LNCAP (cell line): ENCODE data around the gene ANKRD13C.

ENCODE experiments used
- TF ChIP-seq, protein P1 (sequence below): fragments of 450-650 bp; IDR thresholded peaks from 2 replicates; pipeline ENCODE4 v1.5.1; 2017; ENCODE audit warnings: mild to moderate bottlenecking

Gene ANKRD13C

GRCh38 chr1:70319750-70320149 is 34.8 kb downstream of the ANKRD13C start:
- TF ChIP-seq, protein P1, sequence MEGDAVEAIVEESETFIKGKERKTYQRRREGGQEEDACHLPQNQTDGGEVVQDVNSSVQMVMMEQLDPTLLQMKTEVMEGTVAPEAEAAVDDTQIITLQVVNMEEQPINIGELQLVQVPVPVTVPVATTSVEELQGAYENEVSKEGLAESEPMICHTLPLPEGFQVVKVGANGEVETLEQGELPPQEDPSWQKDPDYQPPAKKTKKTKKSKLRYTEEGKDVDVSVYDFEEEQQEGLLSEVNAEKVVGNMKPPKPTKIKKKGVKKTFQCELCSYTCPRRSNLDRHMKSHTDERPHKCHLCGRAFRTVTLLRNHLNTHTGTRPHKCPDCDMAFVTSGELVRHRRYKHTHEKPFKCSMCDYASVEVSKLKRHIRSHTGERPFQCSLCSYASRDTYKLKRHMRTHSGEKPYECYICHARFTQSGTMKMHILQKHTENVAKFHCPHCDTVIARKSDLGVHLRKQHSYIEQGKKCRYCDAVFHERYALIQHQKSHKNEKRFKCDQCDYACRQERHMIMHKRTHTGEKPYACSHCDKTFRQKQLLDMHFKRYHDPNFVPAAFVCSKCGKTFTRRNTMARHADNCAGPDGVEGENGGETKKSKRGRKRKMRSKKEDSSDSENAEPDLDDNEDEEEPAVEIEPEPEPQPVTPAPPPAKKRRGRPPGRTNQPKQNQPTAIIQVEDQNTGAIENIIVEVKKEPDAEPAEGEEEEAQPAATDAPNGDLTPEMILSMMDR = no peak

GRCh38 chr1:70318191-70318590 is 36.3 kb downstream of the ANKRD13C start:
- TF ChIP-seq, protein P1 = no peak

GRCh38 chr1:70317087-70317486 is 37.4 kb downstream of the ANKRD13C start:
- TF ChIP-seq, protein P1 = no peak

GRCh38 chr1:70315782-70316181 is 38.7 kb downstream of the ANKRD13C start:
- TF ChIP-seq, protein P1 = no peak

DNA sequence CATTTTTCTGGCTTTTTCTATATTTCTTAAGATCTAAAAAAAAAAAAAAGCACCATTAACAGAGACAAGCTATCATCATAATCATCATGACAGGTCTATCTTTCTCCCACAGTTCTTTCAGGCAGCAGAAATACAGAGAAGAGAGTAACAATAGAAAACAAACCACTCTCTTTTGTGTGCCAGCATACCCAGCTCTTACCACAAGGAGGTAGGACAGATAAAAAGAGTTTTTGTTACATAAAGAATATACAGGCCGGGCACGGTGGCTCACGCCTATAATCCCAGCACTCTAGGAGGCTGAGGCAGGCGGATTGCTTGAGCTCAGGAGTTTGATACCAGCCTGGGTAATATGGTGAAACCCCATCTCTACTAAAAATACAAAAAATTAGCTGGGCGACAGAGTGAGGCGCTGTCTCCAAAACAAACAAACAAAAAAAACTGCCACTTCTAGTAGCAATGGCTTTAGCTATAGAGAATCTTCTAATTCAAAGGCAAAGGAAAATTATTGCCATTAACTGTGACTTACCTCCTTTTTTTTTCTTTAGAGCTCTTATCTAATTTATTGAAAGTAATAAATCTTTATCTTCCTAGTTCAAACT is 39.7 kb downstream of the ANKRD13C start:
- TF ChIP-seq, protein P1 = no peak; the same call in 1 of the 2 replicates

DNA sequence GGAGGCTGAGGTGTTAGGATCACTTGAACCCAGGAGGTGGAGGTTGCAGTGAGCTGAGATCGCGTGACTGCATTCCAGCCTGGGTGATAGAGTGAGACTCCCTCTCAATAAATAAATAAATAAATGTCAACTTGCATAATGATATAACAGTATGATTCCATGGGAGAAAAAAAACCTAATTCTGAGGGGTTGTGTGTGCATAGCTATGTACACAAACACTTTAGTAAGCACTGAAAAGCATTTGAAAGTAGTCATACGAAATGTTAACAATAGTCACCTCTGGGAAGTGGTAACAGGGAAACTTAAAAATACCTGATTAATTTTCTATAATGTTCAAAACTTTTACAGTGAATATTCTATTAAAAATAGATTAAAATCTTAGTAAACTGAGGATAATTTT is 43.2 kb downstream of the ANKRD13C start:
- TF ChIP-seq, protein P1 = no peak

DNA sequence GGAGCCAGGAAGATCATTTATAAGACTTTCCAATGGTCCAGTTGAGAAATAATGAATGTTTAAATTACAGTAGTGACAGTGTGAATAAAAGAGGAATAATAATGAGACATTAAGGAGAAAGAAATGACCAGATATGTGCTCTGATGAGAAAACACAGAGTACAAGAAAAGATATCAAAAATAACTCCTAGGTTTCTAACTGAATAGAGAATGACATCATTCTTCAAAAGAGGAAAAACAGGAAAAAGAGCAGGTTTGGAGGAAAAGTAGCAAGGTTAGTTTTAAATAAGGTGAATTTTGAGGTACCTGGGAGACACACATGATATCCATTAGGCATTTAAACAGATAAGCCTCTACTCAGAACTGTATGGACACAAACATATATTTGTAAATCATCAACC is 55.0 kb downstream of the ANKRD13C start:
- TF ChIP-seq, protein P1 = no peak

DNA sequence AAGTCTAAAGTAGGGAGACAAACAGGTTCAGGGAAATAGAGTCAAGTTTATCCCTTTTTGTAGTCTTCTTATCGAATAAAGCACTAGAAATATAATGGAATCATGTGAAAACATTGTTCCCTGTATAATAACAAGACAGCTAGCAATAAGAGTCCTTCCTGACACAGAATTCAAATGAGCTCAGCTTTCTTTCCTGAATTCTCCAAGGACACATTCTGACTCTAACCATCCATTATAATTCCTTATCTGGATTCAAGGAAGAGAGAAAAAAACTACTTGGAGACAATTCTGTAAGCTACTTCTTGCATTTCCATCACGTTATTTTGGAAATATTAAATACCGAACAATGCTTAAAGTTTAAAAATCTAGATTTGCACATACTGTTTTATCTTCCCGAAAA is 58.8 kb downstream of the ANKRD13C start:
- TF ChIP-seq, protein P1 = no peak
